GM18951 (cell line): Measurements from ENCODE around the gene OR10K2.
"Not testable (repeated sequence)": the region's sequence is repeated elsewhere in the genome, so short reads cannot be mapped to it uniquely, and the experiment has no call there.

Source experiments
- POLR2A ChIP-seq: IDR thresholded peaks from 4 replicates; pipeline ENCODE4 v1.6.1; 2011; ENCODE audit warnings: mild to moderate bottlenecking; ENCODE audit not compliant: insufficient read length, insufficient read depth; ENCODE audit errors: extremely low read depth
- in situ Hi-C: fragments of 300-500 bp; cut with MboI; formaldehyde crosslinking; loops from one replicate; pipeline ENCODE4 v1.12.0; 2022; ENCODE audit warnings: low sequenced_read_pairs, mixed read lengths, inconsistent platforms; ENCODE audit not compliant: unreplicated experiment

OR10K2 gene

DNA sequence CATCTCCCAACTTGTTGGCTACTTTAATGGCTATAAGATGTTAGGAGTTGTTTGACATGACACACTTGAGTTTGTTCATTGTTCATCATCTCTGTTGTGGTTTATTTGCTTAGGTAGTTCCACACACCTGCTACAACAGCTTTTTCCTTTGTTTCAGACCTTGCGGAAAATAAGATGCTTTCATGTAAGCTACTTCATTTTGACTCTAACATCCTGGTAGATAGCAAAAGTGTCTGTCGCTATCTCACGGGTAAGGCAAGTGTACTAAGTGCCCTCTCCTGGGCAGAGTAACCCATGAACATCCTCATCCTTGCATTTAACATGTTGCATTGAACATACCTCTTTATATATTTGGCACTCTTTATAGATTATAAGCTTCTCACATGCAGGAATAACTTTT lies 25.2 kb downstream of the OR10K2 start:
- in situ Hi-C loops, result no loop called here
- no peak for TF ChIP-seq POLR2A

DNA sequence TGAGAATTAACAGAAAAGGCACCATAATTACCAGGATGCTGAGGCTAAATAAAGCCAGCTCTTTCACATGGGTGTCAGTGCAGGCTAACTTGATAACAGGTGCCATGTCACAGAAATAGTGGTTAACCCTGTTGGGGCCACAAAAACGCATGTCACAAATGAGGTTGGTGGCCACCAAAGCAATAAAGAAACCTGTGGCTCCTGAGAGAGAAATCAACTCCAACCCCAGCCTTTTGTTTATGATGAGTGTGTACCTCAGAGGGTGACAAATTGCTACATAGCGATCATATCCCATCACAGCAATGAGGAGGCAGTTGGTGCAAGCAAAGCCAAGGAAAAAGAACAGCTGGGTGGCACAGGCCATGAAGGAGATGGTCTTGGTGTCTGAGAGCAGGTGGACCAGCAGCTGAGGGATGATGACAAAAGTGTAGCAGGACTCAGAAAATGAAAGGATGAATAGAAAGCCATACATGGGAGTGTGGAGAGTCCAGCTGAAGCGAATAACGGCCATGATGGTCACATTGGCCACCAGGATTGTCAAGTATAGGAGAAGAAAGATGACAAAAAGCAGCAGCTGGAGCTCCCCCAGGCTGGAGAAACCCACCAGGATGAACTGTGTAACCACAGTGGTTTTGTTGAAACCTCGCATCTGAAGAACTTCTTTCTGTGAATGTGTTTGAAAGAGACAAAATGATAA lies 27.1 kb downstream of the OR10K2 start, which contains the start of gene OR10T2:
Gene OR10T2 (minus strand): TSS at position 649 of the 697 bp plus-strand sequence. CDS start 0 bp downstream, at position 649.
- in situ Hi-C loops, result no loop called here
- TF ChIP-seq POLR2A, result no peak

DNA sequence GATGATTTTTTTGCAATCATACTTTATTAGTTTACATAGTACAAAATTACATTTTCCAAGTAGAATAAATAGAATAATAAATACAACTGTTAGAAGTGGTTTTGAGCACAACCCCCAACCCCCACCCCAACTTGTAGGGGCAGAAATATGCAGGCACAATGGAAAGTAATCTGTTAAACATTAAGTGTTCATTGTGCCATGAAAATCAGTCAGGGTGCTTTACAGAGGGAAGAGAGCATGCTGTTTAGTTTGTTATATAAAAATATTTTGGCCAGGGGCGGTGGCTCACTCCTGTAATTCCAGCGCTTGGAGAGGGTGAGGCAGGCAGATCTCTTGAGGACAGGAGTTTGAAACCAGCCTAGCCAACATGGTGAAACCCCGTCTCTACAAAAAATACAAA lies 29.4 kb downstream of the OR10K2 start:
- no peak for TF ChIP-seq POLR2A
- in situ Hi-C loops, result no loop called here

DNA sequence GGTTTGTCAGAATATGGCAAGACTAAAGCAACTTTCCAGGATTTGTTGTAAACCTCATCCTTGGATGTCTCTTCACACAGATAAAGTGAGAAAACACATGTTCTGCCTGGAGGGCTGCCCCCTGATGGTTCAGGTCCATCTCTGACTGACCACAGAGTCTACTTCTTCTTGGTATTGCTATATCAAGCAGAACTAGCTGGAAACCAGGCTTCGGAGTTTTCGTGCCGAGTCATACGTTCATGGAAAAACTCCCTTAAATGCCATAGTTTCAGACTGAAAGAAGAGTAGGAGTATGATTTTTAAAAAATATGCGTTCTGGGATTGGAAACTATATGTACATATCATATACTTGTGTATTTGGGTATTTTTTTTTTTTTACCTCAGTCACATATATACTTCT lies 32.6 kb downstream of the OR10K2 start:
- no peak for TF ChIP-seq POLR2A
- in situ Hi-C loops, result no loop called here

DNA sequence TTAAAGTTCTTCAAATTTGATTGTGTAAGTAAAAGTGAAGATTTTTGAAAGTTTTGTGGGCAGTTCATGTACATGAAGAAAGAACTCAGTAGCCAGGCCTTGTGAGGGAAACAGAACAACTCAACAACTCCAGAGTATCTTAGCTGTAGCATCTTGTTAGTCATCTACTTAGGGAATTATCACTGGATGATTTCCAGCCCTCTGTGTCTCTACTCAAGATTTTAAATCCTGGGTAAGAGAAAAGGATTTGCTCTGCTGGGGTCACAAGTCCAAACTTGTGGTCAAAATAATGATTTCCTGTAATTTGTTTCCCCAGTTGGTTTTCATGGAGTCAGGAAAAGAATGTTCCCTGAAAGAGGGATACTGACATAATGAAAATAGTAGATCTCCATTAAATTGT lies 34.9 kb downstream of the OR10K2 start:
- no peak for TF ChIP-seq POLR2A
- in situ Hi-C loops, result no loop called here

DNA sequence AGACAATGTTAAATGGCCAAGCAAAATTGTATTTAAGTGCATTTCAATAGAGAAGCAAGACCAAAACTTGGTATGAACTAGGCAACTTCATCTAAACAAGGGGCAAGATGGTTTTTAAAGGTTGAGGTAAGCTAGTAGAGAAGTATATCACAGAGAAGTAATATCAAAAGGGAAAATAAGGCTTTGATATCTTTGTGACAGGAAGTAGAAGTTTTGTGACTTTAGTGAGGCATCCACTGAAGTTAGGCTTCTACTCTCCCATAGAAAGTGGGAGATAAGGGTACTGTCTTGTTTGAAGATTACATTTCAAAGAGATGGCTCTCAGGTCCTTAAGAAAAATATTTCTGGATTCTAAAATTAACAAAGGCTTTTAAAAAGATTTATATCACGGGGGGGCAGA lies 35.7 kb downstream of the OR10K2 start:
- TF ChIP-seq POLR2A, result no peak
- in situ Hi-C loops, result no loop called here

DNA sequence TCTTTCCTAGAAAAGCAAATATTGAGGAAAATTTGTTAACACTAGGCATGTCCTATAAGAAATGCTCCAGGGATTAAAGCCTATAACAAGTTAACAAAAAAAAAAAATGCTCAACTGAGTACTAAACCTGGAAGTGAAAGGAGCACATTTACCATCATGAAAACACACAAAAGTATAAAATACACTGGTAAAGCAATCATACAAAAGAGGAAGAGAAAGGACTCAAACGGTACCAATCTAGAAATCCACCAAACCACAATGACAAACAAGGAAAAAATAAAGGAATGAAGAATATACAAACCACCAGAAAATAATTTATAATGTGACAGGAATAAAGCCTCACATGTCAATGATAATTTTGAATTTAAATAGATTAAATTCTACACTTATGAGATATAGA lies 51.2 kb downstream of the OR10K2 start:
- no peak for TF ChIP-seq POLR2A
- in situ Hi-C loops, result no loop called here

DNA sequence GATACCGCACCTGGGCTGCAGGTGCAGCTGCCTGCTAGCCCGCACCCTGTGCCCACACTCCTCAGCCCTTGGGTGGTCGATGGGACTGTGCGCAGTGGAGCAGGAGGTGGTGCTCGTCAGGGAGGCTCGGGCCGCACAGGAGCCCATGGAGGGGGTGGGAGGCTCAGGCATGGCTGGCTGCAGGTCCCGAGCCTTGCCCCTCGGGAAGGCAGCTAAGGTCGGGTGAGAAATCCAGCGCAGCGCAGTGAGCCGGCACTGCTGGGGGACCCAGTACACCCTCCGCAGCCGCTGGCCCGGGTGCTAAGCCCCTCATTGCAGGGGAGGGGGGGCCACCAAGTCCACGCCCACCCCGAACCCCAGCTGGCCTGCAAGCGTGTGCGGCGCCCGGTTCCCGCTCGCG lies 51.9 kb downstream of the OR10K2 start:
- in situ Hi-C loops, result not testable (repeated sequence)

DNA sequence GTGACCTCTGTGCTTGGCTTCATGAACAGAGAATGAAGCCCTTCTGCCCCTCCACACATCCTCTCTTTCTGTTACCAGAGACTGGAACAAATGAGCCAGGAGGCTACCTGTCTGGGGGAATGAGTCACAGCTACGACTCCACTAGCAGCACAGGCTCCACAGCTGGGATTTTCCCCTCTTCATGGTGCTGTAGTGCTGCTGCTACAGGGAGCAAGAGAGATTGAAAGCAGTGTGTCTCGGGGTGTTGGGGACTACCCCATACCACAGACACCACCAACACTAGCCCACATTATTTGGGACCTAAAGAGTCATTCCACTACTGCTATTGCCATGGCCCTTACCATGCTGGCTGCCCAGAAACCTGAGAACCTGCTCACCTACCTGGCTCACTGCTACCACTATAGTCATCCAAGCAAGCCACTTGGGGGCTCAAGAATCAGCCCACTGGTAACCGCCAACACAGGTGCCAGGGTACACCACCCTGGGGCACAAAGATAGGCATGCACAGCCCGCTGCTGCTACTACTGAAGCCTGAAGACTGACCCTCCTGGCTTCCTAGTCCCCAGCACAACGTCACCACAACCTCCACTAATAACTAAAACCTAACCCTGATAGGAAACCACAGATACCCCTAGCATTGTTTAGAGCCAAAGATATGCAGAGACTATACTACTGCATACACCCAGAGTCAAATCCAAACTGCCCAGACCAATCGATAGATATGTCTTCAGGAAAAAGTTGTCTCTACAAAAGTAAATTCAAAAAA lies 54.7 kb downstream of the OR10K2 start:
- TF ChIP-seq POLR2A, result no peak
- in situ Hi-C loops, result no loop called here
